HUES48 (cell line): ENCODE results near the gene DCLK3.

Source experiments
- H3K27ac ChIP-seq: one replicate; pipeline ENCODE4 v1.7.0; 2013; ENCODE audit warnings: low read depth, low read length, inconsistent platforms
- H3K27me3 ChIP-seq: 2 replicates; pipeline ENCODE4 v1.6.1; 2013; ENCODE audit warnings: mild to moderate bottlenecking, low read length; ENCODE audit not compliant: control insufficient read depth, insufficient read depth
- H3K36me3 ChIP-seq: 2 replicates; pipeline ENCODE4 v1.6.1; 2013; ENCODE audit warnings: low read length; ENCODE audit not compliant: control insufficient read depth, insufficient read depth
- H3K4me1 ChIP-seq: 2 replicates; pipeline ENCODE4 v1.6.1; 2013; ENCODE audit warnings: mild to moderate bottlenecking, low read length; ENCODE audit not compliant: control insufficient read depth, insufficient read depth
- H3K4me3 ChIP-seq: 2 replicates; pipeline ENCODE4 v1.5.1; 2013; ENCODE audit warnings: mild to moderate bottlenecking, low read depth, low read length
- H3K9ac ChIP-seq: 2 replicates; pipeline ENCODE4 v1.6.1; 2013; ENCODE audit warnings: mild to moderate bottlenecking, low read depth, low read length, moderate library complexity
- H3K9me3 ChIP-seq: 2 replicates; pipeline ENCODE4 v1.6.1; 2013; ENCODE audit warnings: low read length; ENCODE audit not compliant: control insufficient read depth, insufficient read depth

The DCLK3 gene

DNA sequence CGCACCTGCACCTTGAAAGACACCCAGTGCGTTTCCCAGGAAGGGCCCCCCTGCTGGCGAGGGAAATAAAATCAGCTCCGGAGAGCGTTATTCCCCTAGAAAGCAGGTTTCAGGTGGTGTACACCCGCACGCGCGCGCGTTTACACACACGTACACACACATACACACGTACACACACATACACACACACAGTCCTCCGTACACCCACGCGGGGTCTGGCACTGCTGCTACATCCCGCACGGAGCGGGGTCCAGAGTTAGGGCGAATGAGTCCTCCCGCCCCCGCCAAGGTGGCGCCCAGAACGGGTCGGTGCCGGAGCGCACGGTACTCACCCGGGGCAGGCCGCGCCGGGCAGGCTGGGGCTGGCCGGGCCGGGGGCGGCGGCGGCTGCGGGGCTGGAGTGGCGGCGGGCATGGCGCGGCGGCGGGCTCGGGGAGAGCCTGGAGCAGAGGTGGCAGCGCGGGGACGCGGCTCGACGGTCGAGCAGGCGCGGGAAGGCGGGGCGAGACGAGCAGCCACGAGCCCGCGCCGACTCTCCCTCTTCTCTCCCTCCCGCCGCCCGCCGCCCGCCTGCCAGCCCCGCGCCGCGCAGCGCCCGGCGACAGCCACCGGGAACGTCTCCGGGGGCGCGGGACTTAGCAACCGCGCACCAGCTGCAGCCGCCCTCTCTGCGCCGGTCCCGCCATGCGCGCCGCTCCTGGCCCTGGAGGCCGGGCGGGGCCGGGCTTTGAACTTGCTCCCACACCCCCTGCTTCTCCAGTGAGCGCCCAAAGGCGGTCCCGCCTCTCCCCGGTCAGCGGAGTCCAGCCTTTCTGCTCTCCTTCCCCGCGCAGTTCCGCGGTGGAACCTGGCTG lies at the start of gene DCLK3:
TSS of gene DCLK3 (minus strand) at position 704 of the 854 bp plus-strand sequence. CDS start at position 414, 290 bp downstream.
- peaks cover 50% of the 10 kb centered on the region for H3K27me3 ChIP-seq
- no peak within 1 kb of the TSS for H3K9ac ChIP-seq

DNA sequence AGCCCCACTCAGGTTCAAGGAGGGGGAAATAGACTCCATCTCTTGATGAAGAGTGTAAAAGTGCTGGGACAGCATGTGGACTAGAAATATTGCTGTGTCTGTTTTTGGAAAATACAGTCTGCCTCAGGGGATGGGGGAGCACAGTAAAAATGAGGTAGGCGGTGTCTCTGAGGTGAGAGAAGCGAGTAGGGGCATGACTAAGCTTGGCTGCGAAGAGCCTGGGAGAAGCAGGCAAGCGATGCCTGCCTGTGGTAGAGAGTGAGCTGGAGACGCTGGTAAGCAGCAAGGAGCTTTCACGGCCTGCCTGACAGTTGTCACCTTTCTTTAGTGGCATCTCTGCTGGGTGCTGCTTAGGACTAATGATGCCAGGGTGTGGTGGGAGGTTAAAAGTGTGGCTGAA lies 49.0 kb upstream of the DCLK3 start:
- H3K36me3 ChIP-seq, result no peaks in the 10 kb centered on the region
- H3K27me3 ChIP-seq, result no peaks in the 10 kb centered on the region
- no peak overlapping the region for H3K27ac ChIP-seq
- H3K4me3 ChIP-seq, result no peak overlapping the region
- no peak overlapping the region for H3K9ac ChIP-seq
- H3K4me1 ChIP-seq, result no peaks in the 10 kb centered on the region
- no peaks in the 10 kb centered on the region for H3K9me3 ChIP-seq

More for the DNA sequence above, at the start of gene DCLK3:
- peaks cover 16% of the 10 kb centered on the region for H3K4me1 ChIP-seq
- H3K9me3 ChIP-seq, result no peaks in the 10 kb centered on the region
- H3K36me3 ChIP-seq, result no peaks in the 10 kb centered on the region
- H3K4me3 ChIP-seq, result peak within 1 kb of the TSS; percentile 76
- no peak within 1 kb of the TSS for H3K27ac ChIP-seq

GRCh38 chr3:36812240-36812639 lies 47.9 kb upstream of the DCLK3 start:
- H3K4me3 ChIP-seq, result no peak overlapping the region
- no peak overlapping the region for H3K9ac ChIP-seq
- no peaks in the 10 kb centered on the region for H3K36me3 ChIP-seq
- no peaks in the 10 kb centered on the region for H3K4me1 ChIP-seq
- H3K9me3 ChIP-seq, result no peaks in the 10 kb centered on the region
- no peak overlapping the region for H3K27ac ChIP-seq
- H3K27me3 ChIP-seq, result no peaks in the 10 kb centered on the region

GRCh38 chr3:36811768-36812167 lies 47.4 kb upstream of the DCLK3 start:
- no peaks in the 10 kb centered on the region for H3K4me1 ChIP-seq
- no peaks in the 10 kb centered on the region for H3K9me3 ChIP-seq
- no peaks in the 10 kb centered on the region for H3K27me3 ChIP-seq
- no peak overlapping the region for H3K4me3 ChIP-seq
- no peak overlapping the region for H3K27ac ChIP-seq
- no peak overlapping the region for H3K9ac ChIP-seq
- H3K36me3 ChIP-seq, result no peaks in the 10 kb centered on the region

GRCh38 chr3:36804295-36805055 lies 40.1 kb upstream of the DCLK3 start:
- H3K27ac ChIP-seq, result no peak overlapping the region
- no peaks in the 10 kb centered on the region for H3K27me3 ChIP-seq
- H3K4me3 ChIP-seq, result no peak overlapping the region
- H3K9ac ChIP-seq, result no peak overlapping the region
- peaks cover 6% of the 10 kb centered on the region; the same call in 1 of the 2 replicates for H3K4me1 ChIP-seq
- no peaks in the 10 kb centered on the region for H3K36me3 ChIP-seq
- no peaks in the 10 kb centered on the region; the same call in 1 of the 2 replicates for H3K9me3 ChIP-seq

DNA sequence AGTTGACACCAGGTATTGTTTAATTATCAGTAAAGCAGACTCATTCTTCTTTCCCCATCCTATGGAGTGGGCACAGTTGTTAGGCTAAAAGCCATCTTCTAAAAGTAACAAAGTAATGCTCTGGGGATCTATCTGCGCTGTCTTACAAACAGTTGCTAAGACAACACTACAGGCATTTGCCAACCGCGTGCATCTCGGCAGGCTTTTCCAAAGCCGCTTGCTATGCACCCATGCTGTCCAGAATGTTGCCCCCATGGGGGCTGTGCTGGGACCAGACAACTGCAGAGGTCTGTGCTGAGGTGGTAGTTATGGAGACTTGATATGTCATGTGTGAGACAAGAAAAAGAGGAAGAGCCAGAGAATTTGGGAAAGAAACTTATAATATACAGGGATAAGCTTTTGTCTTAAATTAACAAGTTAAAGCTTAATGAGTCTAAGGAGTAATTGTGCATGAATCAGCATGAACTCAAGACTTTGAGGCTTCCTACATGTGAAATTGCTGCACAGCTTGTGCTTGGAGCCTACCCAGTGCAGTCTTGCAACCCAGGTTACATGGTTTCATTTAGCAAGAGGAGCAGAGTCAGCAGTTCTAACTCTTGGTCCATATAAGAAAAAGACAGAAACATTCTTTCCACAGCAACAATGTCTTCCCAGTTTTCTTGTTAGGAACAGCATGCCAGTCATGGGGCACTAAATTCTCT lies 38.9 kb upstream of the DCLK3 start:
- Histone ChIP-seq H3K9me3 (no peaks in the 10 kb centered on the region; the same call in 1 of the 2 replicates), H3K4me3 (no peak overlapping the region), H3K27me3 (no peaks in the 10 kb centered on the region)

GRCh38 chr3:36800533-36801116 lies 36.3 kb upstream of the DCLK3 start:
- Histone ChIP-seq H3K27me3 (no peaks in the 10 kb centered on the region), H3K4me1 (peaks cover 6% of the 10 kb centered on the region; the same call in 1 of the 2 replicates), H3K27ac (no peak overlapping the region), H3K9ac (no peak overlapping the region), H3K9me3 (no peaks in the 10 kb centered on the region; the same call in 1 of the 2 replicates), H3K4me3 (no peak overlapping the region), H3K36me3 (no peaks in the 10 kb centered on the region)

More for the DNA sequence above, 38.9 kb upstream of the DCLK3 start:
- Histone ChIP-seq H3K27ac (no peak overlapping the region), H3K9ac (no peak overlapping the region), H3K36me3 (no peaks in the 10 kb centered on the region), H3K4me1 (peaks cover 6% of the 10 kb centered on the region; the same call in 1 of the 2 replicates)

GRCh38 chr3:36796881-36797280 lies 32.5 kb upstream of the DCLK3 start:
- no peaks in the 10 kb centered on the region for H3K9me3 ChIP-seq
- H3K4me3 ChIP-seq, result no peak overlapping the region
- peaks cover 6% of the 10 kb centered on the region; the same call in 1 of the 2 replicates for H3K4me1 ChIP-seq
- H3K36me3 ChIP-seq, result no peaks in the 10 kb centered on the region
- no peak overlapping the region for H3K9ac ChIP-seq
- H3K27me3 ChIP-seq, result no peaks in the 10 kb centered on the region
- H3K27ac ChIP-seq, result no peak overlapping the region

GRCh38 chr3:36796161-36796560 lies 31.8 kb upstream of the DCLK3 start:
- Histone ChIP-seq H3K9ac (no peak overlapping the region), H3K4me1 (peaks cover 6% of the 10 kb centered on the region; the same call in 1 of the 2 replicates), H3K9me3 (no peaks in the 10 kb centered on the region), H3K36me3 (no peaks in the 10 kb centered on the region), H3K27ac (no peak overlapping the region), H3K4me3 (no peak overlapping the region), H3K27me3 (no peaks in the 10 kb centered on the region)

DNA sequence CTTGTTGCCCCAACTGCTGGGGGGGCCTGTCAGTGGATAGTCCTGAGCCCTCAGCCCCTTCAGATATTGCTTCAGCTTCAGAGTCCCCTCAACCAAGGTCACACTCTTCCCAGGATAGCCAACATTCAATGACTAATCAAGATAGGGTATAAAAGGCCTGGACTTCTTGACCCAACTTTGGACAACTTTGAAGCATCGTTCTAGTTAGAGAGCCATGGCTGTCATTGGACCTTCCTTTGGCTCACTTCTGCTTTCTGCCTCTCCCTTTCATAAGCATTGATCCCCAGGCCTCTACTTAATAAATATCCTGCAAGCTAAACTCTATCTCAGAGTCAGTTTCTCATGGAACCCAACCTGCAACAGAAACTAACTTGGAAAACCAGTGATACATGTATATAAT lies 31.3 kb upstream of the DCLK3 start:
- no peaks in the 10 kb centered on the region for H3K9me3 ChIP-seq
- no peaks in the 10 kb centered on the region for H3K36me3 ChIP-seq
- H3K27me3 ChIP-seq, result no peaks in the 10 kb centered on the region
- H3K9ac ChIP-seq, result no peak overlapping the region
- H3K4me1 ChIP-seq, result 0 out of 2 replicates have a peak, but pooled peaks cover 2% of the 10 kb centered on the region
- no peak overlapping the region for H3K4me3 ChIP-seq
- no peak overlapping the region for H3K27ac ChIP-seq
